Activated T-helper 1 cell treated with anti-CD3 and anti-CD28 coated beads, Interleukin-2, amount 50 U/mL, for 16 hours (primary cell): ENCODE measurements around the gene TESMIN.

Experiments used
- DNase-seq, 2 donors: peaks; one replicate each; pipeline ENCODE4 v3.0.0-alpha.2; 2020; ENCODE audit warnings: low read depth in 1 of 2, low spot score in 1 of 2

TESMIN gene

DNA sequence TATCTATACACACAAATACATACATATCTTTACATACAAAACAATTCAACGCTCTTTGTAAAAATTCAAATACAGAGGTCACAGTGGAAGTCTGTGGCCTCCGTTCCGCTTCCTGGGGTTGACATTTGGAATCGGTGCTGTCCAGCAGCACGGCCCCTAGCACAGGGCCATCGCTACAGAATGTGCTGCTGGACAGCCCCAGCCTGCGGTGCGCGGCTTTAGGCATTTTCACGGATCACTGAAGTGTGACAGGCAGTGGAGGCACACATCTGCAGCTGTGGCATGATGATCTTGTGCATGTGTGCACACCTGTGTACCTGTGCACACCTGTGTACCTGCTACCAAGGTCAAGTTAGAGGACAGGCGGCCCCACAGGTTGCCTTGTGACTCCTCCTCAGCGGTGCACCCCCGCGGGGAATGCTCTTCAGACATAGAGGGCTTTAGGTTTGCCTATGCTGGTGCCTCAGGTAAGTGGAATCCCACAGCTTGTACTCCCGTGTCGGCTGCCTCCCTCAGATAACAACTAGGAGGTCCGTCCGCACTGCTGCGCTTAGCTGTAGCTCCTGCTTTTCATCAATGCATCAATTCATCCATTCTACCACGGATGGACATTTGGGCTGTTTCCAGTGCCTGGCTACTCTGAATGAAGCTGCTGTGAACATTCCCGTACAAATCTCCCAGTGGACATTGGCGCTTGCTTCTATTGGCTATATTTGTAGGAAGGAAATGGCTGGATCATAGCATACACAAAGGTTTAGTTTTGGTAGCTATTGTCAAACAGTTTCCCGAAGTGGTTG, 37.1 kb downstream of the TESMIN start:
- no peak for DNase-seq

DNA sequence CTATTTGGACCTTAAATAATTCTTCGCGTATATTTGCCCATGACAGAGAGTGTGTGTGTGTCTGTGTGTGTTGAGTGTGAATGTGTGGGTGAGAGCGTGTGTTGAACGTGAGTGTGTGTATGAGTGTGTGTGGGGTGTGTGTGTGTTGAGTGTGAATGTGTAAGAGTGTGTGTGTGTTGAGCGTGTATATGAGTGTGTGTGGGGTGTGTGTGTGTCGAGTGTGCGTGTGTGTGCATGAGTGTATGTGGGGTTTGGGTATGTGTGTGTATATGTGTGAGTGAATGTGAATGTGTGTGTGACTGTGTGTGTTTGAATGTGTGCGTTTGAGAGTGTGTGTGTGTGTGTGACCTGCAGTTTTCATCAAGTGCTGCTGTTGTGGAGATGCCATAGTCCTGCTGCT, 40.2 kb downstream of the TESMIN start:
- DNase-seq, result no peak

DNA sequence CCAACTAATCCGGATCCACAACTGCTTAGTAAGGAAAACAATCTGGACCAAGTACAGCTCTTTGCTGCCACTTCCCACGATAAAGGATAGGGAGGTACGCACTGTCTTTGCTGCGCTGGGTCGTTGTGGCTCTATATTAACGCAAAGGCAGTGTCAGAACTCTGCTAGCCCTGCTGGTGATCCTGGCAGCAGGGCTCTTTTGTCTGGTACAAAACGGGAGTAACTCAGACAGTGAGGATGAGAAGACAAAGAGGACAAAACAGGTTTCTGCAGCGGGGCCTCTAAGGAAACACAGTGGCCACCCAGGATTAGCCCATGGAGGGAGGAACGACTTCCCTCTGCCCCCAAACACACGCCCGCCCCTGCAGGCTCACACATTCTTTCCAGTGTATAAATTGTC, 40.9 kb downstream of the TESMIN start:
- DNase-seq, result no peak

DNA sequence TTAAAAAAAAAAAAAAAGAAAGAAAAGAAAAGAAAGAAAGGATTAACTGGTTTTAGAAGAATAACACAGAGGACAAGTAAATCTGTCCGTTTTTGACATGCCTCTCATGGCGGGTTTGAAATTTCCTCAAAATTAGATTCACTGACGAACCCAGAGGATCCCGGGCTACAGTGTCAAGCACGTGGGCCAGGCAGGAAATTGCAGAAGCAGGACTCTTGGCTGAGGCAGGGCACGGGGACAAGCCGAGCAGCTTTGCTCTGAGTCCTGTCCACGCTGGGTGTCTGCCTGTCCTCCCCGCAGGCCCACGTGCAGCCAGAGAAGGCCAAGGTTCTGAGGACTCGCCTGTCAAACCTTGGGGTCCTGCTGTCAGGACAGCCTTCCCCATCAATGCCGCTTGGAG, 42.3 kb downstream of the TESMIN start:
- DNase-seq, result no peak

DNA sequence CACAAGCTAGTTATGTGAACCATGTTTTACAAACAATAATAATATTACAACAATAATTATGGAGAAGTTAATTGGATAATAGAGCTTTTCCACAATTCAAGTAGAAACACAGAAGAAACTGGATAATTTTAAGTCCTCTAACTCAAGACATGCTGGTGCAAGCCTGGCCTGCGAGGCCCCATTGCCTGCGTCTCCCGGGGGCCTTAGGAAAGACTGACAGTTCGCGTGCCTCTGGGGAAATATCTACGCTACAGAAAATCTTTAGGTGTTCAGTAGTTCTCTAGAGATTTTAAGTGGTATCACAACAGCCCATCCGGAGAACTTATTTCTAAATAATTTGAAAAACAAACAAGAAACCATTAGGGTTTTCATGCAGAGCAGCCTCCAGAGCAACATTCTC, 43.8 kb downstream of the TESMIN start:
- DNase-seq, result no peak

DNA sequence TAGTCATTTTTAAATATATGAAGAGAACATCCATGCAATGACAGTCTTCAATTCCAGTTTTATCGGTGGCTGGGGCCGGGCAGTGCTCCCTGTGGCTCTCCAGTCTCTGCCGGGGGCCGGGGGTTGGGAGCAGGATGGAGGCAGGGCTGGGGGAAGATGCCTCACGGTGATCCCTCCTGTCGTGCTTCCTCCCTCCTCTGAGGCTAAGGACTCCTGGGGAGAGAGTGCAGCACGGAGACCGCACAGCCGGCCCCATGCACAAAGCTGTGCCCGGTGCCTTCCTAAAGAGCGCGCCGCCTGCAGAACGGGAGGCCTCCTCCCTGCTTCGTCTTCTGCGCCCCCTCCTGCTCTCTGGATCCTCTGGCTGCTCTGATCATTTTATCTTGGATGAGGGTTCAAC, 46.4 kb downstream of the TESMIN start:
- DNase-seq, result no peak

DNA sequence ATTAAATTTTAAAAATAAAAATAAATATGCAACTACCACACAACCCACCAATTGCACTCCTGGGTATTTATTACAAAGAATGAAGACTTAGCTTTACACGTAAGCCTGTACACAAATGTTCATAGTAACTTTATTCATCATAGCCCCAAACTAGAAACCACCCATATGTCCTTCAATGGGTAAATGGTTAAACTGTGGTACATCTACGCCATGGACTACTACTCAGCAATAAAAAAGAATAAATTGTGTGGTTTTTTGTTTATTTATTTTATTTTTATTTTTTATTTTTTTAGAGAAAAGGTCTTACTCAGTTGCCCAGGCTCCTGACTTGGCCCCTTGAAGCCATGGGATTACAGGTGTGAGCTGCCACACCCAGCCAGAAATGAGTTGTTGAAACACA, 52.3 kb downstream of the TESMIN start:
- no peak for DNase-seq

DNA sequence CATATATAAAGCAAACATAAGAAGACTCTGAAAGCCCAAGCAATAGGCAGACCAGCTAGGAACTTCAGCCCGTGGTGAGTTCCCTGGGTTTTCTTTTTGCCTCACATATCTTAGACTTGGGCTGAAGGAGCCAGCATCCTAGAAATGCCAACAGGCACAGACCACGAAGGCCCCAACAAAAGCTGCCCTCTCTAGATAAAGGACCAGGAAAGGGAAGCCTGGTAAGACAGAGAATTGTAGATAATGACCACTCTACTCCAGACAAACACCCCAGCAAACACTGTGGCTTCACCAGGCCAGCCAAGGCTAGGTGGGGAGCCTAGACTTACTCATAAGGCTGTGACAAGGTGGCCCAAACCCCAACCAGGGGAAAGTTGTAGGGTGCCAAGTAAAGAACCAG, 55.8 kb downstream of the TESMIN start:
- no peak for DNase-seq

DNA sequence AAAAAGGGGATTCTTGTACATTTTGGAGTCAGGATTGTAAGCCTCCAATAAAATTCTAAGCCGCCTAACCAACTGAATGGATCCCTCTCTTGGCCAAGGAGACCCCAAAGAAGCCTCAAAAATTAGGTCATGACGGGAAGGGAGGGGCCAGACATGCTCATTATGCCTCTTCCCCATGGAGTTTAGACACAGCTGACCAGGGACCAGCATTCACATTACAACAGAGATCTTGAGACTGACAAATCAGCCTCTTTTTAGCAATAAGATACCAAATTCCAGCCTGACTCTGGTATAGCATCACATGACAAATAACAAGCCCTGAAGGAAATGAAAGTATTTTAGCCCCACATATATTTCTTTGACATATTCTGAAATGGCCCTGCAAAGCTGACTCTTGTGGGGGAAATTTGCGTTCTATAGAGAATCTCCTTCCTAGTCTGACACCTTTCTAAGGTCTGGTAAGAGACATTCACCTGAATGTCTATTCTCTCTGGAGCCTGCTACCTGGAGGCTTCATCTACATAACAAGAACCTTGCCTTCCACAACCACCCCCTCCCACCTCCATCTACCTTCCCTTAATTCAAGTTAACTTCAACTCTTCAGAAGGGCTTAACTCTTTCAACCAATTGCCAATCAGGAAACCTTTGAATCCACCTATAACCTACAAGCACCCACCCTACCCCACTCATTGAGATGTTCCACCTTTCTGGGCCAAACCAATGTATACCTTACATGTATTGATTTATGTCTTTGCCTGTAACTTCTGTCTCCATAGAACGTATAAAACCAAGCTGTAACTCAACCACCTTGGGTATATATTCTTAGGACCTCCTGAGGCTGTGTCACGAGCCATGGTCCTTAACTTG, 56.7 kb downstream of the TESMIN start:
- no peak for DNase-seq

DNA sequence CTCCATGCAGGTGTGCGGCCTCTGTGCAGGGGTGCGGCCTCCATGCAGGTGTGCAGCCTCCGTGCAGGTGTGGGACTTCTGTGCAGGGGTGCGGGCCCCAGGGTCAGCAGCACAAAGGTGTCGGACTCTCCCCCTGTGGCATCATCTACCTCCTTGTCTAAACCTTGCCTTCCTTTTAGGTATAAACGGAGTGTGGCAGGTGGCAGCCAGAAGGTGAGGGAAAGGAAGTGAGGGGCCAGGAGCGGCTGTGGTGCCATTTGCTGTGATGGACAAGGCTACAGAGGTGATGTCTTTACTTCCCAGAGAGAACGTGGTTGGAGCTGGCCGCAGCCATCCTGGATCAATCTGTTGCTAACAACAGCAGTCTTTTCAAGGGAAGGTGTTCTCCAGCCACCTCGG, 57.8 kb downstream of the TESMIN start:
- DNase-seq, result no peak

DNA sequence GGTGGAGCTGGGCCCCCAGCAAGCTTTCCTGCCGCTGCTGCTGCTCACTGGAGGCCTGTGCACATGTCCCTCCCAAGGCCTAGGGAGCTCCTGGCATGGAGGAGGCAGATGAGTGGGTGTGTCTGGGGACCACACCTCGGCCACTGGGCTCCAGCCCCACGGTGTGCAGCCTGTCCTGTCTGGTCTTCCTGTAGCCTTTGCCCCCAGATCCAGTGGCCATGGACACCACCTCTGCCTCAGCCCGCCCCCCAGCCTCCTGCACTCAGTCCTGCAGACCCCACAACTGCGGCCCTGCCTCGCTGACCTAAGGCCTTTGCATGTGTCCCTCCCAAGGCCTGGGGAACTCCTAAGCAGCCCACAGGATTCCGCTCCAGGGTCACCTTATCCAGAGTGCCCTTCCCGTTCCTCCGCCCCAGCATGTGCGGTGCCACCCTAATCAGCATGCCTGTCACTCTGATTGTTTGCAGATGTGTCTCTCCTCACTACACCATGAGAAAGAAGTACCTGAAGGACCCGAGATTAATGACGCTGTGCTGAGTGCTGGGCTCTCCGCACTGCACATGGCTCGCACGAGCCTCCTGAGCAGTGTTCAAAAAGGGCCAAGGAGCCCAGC, 58.3 kb downstream of the TESMIN start:
- DNase-seq, result no peak

DNA sequence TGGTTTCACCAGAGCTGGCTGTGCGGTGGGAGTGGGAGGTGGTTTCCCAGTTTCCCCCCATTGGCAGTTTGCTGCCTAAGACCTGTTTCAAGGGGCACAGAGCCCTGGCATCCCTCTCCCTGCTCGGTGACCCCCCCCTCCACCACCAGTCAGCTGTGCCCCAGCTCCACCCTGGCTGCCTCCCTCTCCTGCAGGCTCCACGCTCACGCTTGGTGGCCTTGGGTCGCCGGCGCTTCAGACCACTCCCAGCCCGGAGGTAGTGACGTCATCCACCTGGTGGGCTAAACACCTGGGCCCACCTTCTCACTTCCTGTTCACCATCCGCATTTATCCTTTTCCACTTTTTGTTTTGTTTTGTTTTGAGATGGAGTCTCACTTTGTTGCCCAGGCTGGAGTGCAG, 59.2 kb downstream of the TESMIN start:
- DNase-seq, result no peak

DNA sequence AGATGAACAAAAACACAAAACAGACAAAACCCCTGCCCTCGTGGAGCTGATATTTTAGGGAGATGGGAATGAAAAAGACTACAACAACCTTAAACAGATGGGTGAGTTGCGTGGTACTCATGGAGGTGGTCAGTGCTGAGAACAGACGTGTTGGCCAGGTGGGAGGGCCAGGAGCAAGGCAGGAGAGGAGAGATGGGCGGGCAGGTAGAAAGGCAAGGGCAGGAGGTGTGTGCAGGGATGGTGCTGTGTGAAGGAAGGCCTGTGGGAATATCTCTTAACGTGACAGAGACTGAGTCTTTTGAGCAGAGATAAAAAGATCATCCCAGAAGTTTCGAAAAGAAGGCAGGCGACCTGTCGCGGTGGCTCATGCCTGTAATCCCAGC, 59.9 kb downstream of the TESMIN start:
- DNase-seq, result no peak

DNA sequence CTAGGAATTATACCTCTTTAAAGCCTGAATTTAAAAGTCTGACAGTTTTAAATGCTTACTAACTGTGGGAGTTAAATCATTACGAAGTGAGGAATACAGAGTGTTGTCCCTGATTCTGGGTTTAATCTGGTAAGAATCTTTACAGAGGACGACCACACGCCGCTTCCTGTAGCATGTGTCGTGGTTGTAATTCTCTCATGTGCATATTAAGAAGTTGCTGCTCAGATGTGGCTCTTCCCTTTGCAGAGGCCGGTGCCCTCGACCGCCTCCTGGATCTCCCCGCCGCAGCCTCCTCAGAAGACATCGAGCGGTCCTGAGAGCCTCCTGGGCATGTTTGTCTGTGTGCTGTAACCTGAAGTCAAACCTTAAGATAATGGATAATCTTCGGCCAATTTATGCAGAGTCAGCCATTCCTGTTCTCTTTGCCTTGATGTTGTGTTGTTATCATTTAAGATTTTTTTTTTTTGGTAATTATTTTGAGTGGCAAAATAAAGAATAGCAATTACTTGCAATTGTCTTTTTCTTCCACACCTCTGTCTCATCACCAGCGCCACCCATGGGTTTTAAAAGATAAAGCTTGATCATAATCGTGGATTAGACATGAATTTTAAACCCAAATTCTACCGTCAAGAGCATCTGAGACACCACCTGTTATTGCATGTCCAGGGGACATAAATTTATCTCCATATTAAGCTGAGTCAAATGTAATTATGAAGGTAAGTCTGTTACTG, 60.5 kb downstream of the TESMIN start:
- DNase-seq, result no peak

DNA sequence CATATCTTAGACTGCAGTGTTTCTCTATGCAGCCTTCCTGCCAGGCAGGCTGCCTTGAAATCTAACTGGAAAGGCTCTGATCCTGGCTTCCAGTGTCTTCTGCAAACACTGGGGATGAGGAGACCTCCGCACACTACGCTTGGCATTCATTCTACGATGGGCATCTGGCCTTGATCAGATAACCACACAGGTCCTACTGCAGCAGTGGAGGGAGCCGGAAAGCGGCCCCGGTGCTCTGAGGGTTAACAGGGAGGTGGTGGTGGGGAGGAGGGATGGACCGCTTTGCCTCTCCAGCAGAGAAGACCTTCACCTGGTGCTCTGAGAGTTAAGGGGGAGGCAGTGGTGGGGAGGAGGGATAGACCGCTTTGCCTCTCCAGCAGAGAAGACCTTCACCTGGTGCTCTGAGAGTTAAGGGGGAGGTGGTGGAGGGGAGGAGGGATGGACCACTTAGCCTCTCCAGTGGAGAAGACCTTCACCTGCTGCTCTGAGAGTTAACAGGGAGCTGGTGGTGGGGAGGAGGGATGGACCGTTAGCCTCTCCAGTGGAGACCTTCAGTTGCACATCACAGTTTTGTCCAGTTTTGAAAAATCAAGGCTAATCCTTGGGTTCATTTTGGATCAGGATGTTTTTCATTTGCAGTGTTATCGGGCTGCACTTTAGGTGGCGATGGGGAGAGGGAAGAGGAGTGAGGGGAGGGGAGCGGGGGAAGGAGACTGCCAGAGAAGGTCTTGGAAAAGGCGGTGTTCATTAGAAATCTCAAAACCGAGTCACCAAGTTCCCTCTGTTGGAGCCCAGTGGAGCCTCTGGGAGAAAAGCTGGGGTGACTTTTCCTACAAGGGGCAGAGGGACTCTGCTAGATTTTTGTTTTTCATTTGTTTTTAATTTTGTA, 61.3 kb downstream of the TESMIN start:
- no peak for DNase-seq

DNA sequence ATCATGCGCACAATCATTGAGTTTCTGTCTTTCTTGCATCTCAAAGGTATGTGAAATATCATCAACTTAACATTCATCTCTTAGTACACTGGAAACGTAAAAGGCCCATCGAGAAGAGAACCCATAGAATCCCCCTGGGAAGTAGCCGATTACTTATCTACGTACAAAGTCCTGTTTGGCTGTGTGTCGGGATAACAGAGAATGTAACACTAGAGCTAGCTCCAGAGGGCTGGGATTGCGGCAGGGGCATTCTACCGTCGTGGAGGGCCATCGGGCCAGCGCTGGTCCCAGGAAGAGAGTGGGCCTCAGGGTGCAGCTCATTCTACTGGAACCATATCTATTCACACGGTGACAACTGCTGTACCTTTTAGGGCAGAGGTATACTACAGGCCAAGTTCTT, 62.4 kb downstream of the TESMIN start:
- DNase-seq, result no peak

DNA sequence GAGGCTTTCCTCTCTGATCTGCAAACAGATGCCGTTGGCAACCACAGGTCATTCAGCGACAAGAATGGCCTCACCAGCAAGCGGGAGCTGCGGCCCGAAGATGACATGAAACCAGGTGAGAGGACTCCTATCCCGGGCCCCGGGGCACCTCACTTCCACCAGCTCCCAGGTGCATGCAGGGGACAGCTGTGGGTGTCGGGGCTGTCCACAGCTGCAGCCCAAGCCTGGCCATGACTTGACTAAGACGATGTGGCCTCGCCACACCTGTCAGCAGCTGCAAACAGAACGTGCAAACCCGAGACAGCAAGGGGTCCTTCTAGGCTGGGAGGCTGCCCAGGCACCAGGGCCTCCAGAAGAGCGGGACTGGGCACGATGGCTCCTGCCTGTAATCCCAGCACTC, 63.3 kb downstream of the TESMIN start:
- DNase-seq, result no peak

DNA sequence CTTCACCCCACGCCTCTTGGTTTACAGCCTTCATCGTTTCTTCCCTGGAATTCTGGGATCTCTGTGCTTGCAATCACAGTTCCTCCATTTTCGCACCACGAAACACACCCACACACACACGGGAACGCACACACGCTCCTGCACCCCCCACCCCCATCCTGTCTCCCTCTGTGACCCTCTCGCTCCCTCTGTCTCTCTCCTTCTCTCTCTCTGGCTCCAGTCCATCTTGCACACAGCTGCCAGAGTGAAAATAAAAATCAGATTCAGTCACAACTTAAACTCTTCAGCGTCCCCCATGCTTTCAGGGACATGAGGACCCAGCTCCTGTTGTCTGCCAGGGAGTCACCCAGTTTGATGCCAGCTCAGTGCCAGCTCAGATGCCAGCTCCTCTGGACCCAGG, 64.0 kb downstream of the TESMIN start:
- no peak for DNase-seq

DNA sequence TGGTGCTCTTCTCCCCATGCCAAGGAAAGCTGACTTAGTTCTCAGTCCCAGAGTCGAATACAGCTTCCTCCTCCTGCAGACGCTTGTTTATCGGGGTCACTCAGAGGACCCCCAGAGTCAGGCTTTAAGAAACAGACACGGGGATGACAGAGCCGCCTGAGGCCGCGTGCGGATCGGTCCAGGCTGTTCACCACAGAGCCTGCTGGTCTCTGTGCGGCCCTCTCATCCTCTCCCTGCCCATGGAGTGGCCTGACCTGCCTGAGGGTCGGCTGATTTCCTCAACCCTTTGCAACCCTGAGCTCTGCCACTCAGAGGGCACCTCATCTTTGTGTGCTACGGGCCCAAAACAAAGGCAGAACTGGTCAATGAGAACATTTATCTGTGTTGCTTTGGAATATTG, 64.8 kb downstream of the TESMIN start:
- DNase-seq, result no peak

DNA sequence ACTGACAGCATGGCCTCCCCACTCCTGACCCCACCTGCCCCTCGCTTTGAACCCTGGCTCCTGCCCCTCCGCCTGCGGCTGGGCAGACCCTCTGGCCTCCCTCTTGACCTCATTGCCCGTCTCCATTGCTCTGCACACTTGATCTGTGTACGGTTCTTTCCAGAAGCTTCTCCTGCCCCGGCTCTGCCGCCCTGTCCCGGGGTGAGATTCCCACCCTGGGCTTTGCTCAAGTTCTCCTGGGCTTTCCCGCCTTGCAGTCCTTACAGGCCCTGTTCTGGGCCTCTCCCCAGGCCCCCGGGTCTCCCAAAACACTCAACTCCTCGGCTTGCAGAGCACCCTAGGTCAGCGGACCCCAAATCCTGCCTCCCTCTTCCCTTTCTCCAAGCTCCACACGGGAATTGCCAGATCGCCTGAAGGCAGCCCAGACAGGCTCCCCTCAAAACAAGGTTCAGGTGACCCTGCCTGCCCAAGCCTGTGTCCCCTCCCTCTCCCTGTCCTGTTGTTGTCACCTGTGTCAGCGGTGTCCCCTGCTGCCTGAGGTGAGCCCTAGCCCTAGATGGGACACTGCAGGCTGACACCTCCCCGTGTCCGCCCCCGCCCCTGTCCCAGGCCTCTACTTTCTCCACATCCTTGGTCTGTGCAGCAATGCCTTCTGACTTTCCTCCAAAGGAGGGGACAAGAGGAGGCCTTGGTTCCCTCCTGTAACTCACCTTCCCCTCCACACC, 65.5 kb downstream of the TESMIN start:
- DNase-seq, result no peak
